ENCODE measurements around the gene HOMER2.

GRCh38 chr15:82945326-82945725 is 7.2 kb downstream of the HOMER2 start:
- TF ChIP-seq POLR2AphosphoS5 (IDR thresholded peaks at IDR 0.05), result no peak
- TF ChIP-seq, protein P1, sequence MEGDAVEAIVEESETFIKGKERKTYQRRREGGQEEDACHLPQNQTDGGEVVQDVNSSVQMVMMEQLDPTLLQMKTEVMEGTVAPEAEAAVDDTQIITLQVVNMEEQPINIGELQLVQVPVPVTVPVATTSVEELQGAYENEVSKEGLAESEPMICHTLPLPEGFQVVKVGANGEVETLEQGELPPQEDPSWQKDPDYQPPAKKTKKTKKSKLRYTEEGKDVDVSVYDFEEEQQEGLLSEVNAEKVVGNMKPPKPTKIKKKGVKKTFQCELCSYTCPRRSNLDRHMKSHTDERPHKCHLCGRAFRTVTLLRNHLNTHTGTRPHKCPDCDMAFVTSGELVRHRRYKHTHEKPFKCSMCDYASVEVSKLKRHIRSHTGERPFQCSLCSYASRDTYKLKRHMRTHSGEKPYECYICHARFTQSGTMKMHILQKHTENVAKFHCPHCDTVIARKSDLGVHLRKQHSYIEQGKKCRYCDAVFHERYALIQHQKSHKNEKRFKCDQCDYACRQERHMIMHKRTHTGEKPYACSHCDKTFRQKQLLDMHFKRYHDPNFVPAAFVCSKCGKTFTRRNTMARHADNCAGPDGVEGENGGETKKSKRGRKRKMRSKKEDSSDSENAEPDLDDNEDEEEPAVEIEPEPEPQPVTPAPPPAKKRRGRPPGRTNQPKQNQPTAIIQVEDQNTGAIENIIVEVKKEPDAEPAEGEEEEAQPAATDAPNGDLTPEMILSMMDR (IDR thresholded peaks at IDR 0.05), result no peak
- TF ChIP-seq POLR2A (IDR thresholded peaks at IDR 0.05), result no peak
